COLO668 (cell line): Measurements from ENCODE around the gene OR7A5.
"Not testable (repeated sequence)": the region's sequence is repeated elsewhere in the genome, so short reads cannot be mapped to it uniquely, and the experiment has no call there.

ENCODE experiments used
- DNase-seq: peaks from one replicate; lab custom pipeline; 2025; ENCODE audit not compliant: unreplicated experiment; lab: John Stamatoyannopoulos, UW

The OR7A5 gene

GRCh38 chr19:14835011-14835410 is at the start of gene OR7A5, which contains the start of gene OR7C1:
Gene OR7A5, minus strand, starts transcription at chr19:14835185. Its CDS starts 6,944 bp downstream, at chr19:14828241.
Gene OR7C1, minus strand, starts transcription at chr19:14835185. Its CDS starts 35,049 bp downstream, at chr19:14800136.
- no peak for DNase-seq

GRCh38 chr19:14871619-14872230 is 36.7 kb upstream of the OR7A5 start:
- no peak for DNase-seq

- no peak for DNase-seq
Measured at GRCh38 chr19:14868497-14868896, 33.5 kb upstream of the OR7A5 start.

GRCh38 chr19:14848822-14849221 is 13.8 kb upstream of the OR7A5 start, which contains the start of gene OR7A10:
Gene OR7A10, minus strand, starts transcription at chr19:14848922. Its CDS starts 7,045 bp downstream, at chr19:14841877.
- no peak for DNase-seq

GRCh38 chr19:14843578-14843977 is 8.6 kb upstream of the OR7A5 start:
- DNase-seq: no peak

- no peak for DNase-seq
Measured at GRCh38 chr19:14843169-14843568, 8.2 kb upstream of the OR7A5 start.

- DNase-seq: no peak
Measured at GRCh38 chr19:14840206-14840605, 5.2 kb upstream of the OR7A5 start.

GRCh38 chr19:14837391-14837790 is 2.4 kb upstream of the OR7A5 start:
- no peak for DNase-seq

- no peak for DNase-seq
Measured at GRCh38 chr19:14830702-14831101, 4.3 kb downstream of the OR7A5 start.

- DNase-seq: no peak
Measured at GRCh38 chr19:14826006-14826405, 9.0 kb downstream of the OR7A5 start.

- DNase-seq: no peak
Measured at GRCh38 chr19:14821937-14822336, 13.0 kb downstream of the OR7A5 start.

- DNase-seq: no peak
Measured at GRCh38 chr19:14818588-14818987, 16.4 kb downstream of the OR7A5 start.

- no peak for DNase-seq
Measured at GRCh38 chr19:14817052-14817451, 17.9 kb downstream of the OR7A5 start.

- no peak for DNase-seq
Measured at GRCh38 chr19:14814982-14815652, 19.9 kb downstream of the OR7A5 start.

- DNase-seq: no peak
Measured at GRCh38 chr19:14809272-14810057, 25.5 kb downstream of the OR7A5 start.

GRCh38 chr19:14804765-14805164 is 30.2 kb downstream of the OR7A5 start:
- DNase-seq: no peak

GRCh38 chr19:14798760-14799159 is 36.2 kb downstream of the OR7A5 start:
- no peak for DNase-seq

- DNase-seq: no peak
Measured at GRCh38 chr19:14796021-14796420, 39.0 kb downstream of the OR7A5 start.

- no peak for DNase-seq
Measured at GRCh38 chr19:14795078-14795721, 39.8 kb downstream of the OR7A5 start.

GRCh38 chr19:14792250-14792649 is 42.7 kb downstream of the OR7A5 start:
- DNase-seq: not testable (repeated sequence)

- DNase-seq: no peak
Measured at GRCh38 chr19:14786421-14786851, 48.5 kb downstream of the OR7A5 start.
